ENCODE data around the gene PIRT. TPM values are rescaled to one million over a fixed set of nuclear protein-coding genes. Genes with fewer than 3 reads are reported as not detected.

PIRT gene
- total RNA-seq, 1 experiment from 2014 or later: not detected

DNA sequence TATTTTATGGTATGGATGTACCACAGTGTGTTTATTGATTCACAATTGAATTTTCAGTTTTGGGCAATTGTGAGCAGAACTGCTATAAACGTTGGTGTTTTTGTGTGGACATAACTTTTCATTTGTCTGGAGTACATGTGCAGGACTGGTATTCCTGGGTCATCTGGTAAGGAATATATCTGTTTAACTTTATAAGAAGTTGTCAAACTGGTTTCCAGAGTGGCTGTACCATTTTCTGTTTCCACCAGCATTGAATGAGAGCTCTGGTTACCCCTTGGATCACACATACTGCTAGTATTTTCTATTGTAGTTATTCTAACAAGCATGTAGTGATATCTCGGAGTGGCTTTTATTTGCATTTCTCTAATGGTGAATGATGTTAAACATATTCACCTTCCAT lies 58.3 kb downstream of the PIRT start:
- ATAC-seq: no peak
- POLR2A ChIA-PET: no interaction called here

DNA sequence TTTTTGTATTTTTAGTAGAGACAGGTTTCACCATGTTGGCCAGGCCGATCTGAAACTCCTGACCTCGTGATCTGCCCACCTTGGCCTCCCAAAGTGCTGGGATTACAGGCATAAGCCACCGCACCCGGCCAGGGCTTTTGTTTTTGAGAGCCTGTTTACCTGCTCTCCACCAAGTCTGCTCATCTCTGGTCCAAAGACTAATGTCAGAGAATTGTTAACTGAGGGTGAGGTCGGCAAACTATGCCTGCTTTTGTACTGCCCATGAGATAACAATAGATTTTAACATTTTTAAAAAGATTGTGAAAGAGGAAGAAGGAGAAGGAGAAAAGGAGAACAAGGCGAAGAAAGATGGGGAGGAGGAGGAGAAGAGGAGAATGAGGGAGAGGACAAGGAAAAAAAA lies 60.0 kb downstream of the PIRT start:
- H3K4me1 ChIP-seq (ENCODE audit: control insufficient read depth, insufficient read depth, low read length): no peaks in the 10 kb centered on the region
- POLR2A ChIA-PET: no interaction called here
- H3K27ac ChIP-seq (ENCODE audit: low read length): no peak overlapping the region
- no peak for TF ChIP-seq CTCF (IDR thresholded peaks at IDR 0.05)
- TF ChIP-seq TCF7L2 (IDR thresholded peaks at IDR 0.05; ENCODE audit: low read depth, low read length): no peak
- TF ChIP-seq, protein P1, sequence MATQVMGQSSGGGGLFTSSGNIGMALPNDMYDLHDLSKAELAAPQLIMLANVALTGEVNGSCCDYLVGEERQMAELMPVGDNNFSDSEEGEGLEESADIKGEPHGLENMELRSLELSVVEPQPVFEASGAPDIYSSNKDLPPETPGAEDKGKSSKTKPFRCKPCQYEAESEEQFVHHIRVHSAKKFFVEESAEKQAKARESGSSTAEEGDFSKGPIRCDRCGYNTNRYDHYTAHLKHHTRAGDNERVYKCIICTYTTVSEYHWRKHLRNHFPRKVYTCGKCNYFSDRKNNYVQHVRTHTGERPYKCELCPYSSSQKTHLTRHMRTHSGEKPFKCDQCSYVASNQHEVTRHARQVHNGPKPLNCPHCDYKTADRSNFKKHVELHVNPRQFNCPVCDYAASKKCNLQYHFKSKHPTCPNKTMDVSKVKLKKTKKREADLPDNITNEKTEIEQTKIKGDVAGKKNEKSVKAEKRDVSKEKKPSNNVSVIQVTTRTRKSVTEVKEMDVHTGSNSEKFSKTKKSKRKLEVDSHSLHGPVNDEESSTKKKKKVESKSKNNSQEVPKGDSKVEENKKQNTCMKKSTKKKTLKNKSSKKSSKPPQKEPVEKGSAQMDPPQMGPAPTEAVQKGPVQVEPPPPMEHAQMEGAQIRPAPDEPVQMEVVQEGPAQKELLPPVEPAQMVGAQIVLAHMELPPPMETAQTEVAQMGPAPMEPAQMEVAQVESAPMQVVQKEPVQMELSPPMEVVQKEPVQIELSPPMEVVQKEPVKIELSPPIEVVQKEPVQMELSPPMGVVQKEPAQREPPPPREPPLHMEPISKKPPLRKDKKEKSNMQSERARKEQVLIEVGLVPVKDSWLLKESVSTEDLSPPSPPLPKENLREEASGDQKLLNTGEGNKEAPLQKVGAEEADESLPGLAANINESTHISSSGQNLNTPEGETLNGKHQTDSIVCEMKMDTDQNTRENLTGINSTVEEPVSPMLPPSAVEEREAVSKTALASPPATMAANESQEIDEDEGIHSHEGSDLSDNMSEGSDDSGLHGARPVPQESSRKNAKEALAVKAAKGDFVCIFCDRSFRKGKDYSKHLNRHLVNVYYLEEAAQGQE (IDR thresholded peaks at IDR 0.05; ENCODE audit: insufficient read depth in 1 of 2, low read depth in 2 of 2, low read length in 1 of 2): no peak
- TF ChIP-seq POLR2AphosphoS5 (IDR thresholded peaks at IDR 0.05; ENCODE audit: low read depth, low read length): no peak
- intact Hi-C loops (cut with micrococcal nuclease; ENCODE audit: unreplicated experiment) (no loop called here), in situ Hi-C loops (cut with HindIII; ENCODE audit: low pct_unique_long_range_greater_than_20kb, low sequenced_read_pairs) (no loop called here)
- H3K36me3 ChIP-seq (ENCODE audit: control insufficient read depth, insufficient read depth, low read length): no peaks in the 10 kb centered on the region
- ATAC-seq (no peak), DNase-seq (ENCODE audit: low read depth, low spot score) (no peak)
- no peaks in the 10 kb centered on the region for H3K9me3 ChIP-seq (ENCODE audit: control insufficient read depth, insufficient read depth, low read depth, low read length)
- BruUV-seq (replicated peaks): no TSS peak
- no peak overlapping the region for H3K4me3 ChIP-seq (ENCODE audit: low read depth in 2 of 2, low read length in 2 of 2)
- no peaks in the 10 kb centered on the region for H3K27me3 ChIP-seq (ENCODE audit: control insufficient read depth, insufficient read depth, low read length)
- CTCF ChIA-PET: no interaction called here

More for the DNA sequence above, 58.3 kb downstream of the PIRT start:
- Histone ChIP-seq H3K36me3 (ENCODE audit: control insufficient read depth, insufficient read depth, low read length) (no peaks in the 10 kb centered on the region), H3K27ac (ENCODE audit: low read length) (no peak overlapping the region), H3K9me3 (ENCODE audit: control insufficient read depth, insufficient read depth, low read depth, low read length) (no peaks in the 10 kb centered on the region), H3K4me1 (ENCODE audit: control insufficient read depth, insufficient read depth, low read length) (no peaks in the 10 kb centered on the region), H3K27me3 (ENCODE audit: control insufficient read depth, insufficient read depth, low read length) (no peaks in the 10 kb centered on the region), H3K4me3 (ENCODE audit: low read depth in 2 of 2, low read length in 2 of 2) (no peak overlapping the region)
- TF ChIP-seq POLR2AphosphoS5 (IDR thresholded peaks at IDR 0.05; ENCODE audit: low read depth, low read length): no peak
- TF ChIP-seq TCF7L2 (IDR thresholded peaks at IDR 0.05; ENCODE audit: low read depth, low read length): no peak
- TF ChIP-seq SIN3A (IDR thresholded peaks at IDR 0.05; ENCODE audit: borderline replicate concordance, insufficient read depth, low read depth, low read length): no peak
- TF ChIP-seq, protein P1 (IDR thresholded peaks at IDR 0.05; ENCODE audit: insufficient read depth in 1 of 2, low read depth in 2 of 2, low read length in 1 of 2): no peak
- TF ChIP-seq CTCF (IDR thresholded peaks at IDR 0.05): no peak
- in situ Hi-C loops (cut with HindIII; ENCODE audit: low pct_unique_long_range_greater_than_20kb, low sequenced_read_pairs): no loop called here
- DNase-seq (ENCODE audit: low read depth, low spot score): no peak
- intact Hi-C loops (cut with micrococcal nuclease; ENCODE audit: unreplicated experiment): no loop called here
- no TSS peak for BruUV-seq (replicated peaks)
- CTCF ChIA-PET: no interaction called here

Data from Panc1 (cell line).